ENCODE data around the gene CAPN1. TPM values are rescaled to one million over a fixed set of nuclear protein-coding genes. Genes with fewer than 3 reads are reported as not detected.
"Not testable (repeated sequence)": the region's sequence is repeated elsewhere in the genome, so short reads cannot be mapped to it uniquely, and the experiment has no call there.

CAPN1 gene
- total and polyA plus RNA-seq, 9 of the 15 experiments (the other 6 are each of a cell fraction or from before 2014, with no cell fraction given): 3.5 to 199 (median 61.6) TPM

DNA sequence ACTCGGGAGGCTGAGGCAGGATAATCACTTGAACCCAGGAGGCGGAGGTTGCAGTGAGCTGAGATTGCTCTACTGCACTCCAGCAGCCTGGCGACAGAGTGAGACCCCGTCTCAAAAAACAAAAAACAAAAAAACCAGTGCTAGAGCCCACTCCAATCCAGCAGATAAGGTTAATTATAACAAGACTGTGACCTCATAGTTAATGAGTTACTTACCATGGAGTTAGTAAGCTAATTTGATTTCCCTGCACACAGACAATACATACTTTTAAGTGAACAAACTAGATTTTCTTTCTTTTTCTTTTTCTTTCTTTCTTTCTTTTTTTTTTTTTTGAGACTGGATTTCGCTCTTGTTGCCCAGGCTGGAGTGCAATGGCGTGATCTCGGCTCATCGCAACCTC lies 63.3 kb downstream of the CAPN1 start:
- H3K27ac ChIP-seq (ENCODE audit: extremely low read depth, low read depth, low read length); BruUV-seq (replicated peaks); intact Hi-C loops (cut with micrococcal nuclease); in situ Hi-C loops (cut with MboI); H3K9me1 ChIP-seq (ENCODE audit: control insufficient read depth, insufficient read depth, low read length); H3K36me3 ChIP-seq (ENCODE audit: control insufficient read depth, insufficient read depth, low read length); DNase-seq (ENCODE audit: extremely low read depth in 1 of 4, low spot score in 3 of 4); H3K4me2 ChIP-seq (ENCODE audit: insufficient read depth, low read length); H3K27me3 ChIP-seq (ENCODE audit: control insufficient read depth in 2 of 2, insufficient read depth in 2 of 2, low read length in 2 of 2); ATAC-seq; H3K9ac ChIP-seq (ENCODE audit: insufficient read depth in 1 of 2, low read depth in 2 of 2, low read length in 2 of 2); H3K9me3 ChIP-seq (replicated peaks; ENCODE audit: control insufficient read depth, insufficient read depth, low read depth, low read length); H4K20me1 ChIP-seq (replicated peaks; ENCODE audit: control insufficient read depth, insufficient read depth, low read length); H2AFZ ChIP-seq (ENCODE audit: low read depth, low read length); CTCF ChIA-PET (ENCODE audit: low intra/inter-chr PET ratio); FAIRE-seq; H3K4me1 ChIP-seq (replicated peaks in 1 of 2; ENCODE audit: control insufficient read depth in 2 of 2, insufficient read depth in 2 of 2, low read length in 2 of 2); H3K4me3 ChIP-seq; H3K79me2 ChIP-seq (ENCODE audit: control insufficient read depth, insufficient read depth, low read length): not testable (repeated sequence)
- POLR2A ChIA-PET: interaction anchor here (0.8 to 1.5 kb wide), 4 partner anchors 17 to 257 kb away, joined by 3 to 5 read pairs (median 3); partner anchors contain the start of gene POLA2
- WGBS (ENCODE audit: insufficient coverage, low coverage, missing lambda C conversion rate): 39% methylated on average over 4 of the region's 8 CpGs

- ATAC-seq (no peak), DNase-seq (ENCODE audit: extremely low read depth in 1 of 4, low spot score in 3 of 4) (no peak), FAIRE-seq (no peak)
- no peak overlapping the region for H3K27ac ChIP-seq (ENCODE audit: extremely low read depth, low read depth, low read length)
- H3K36me3 ChIP-seq (ENCODE audit: control insufficient read depth, insufficient read depth, low read length): no peaks in the 10 kb centered on the region
- no peak overlapping the region for H3K4me2 ChIP-seq (ENCODE audit: insufficient read depth, low read length)
- H2AFZ ChIP-seq (ENCODE audit: low read depth, low read length): no peak overlapping the region
- no peak overlapping the region for H3K9ac ChIP-seq (ENCODE audit: insufficient read depth in 1 of 2, low read depth in 2 of 2, low read length in 2 of 2)
- no peaks in the 10 kb centered on the region for H4K20me1 ChIP-seq (replicated peaks; ENCODE audit: control insufficient read depth, insufficient read depth, low read length)
- H3K9me3 ChIP-seq (replicated peaks; ENCODE audit: control insufficient read depth, insufficient read depth, low read depth, low read length): peaks cover 6% of the 10 kb centered on the region; the same call in 1 of the 2 replicates
- no peak overlapping the region for H3K4me3 ChIP-seq
- H3K27me3 ChIP-seq (ENCODE audit: control insufficient read depth in 2 of 2, insufficient read depth in 2 of 2, low read length in 2 of 2): no peaks in the 10 kb centered on the region
- H3K9me1 ChIP-seq (ENCODE audit: control insufficient read depth, insufficient read depth, low read length): no peaks in the 10 kb centered on the region
- intact Hi-C loops (cut with micrococcal nuclease): no loop called here
- H3K4me1 ChIP-seq (replicated peaks in 1 of 2; ENCODE audit: control insufficient read depth in 2 of 2, insufficient read depth in 2 of 2, low read length in 2 of 2): no peaks in the 10 kb centered on the region
- in situ Hi-C loops (cut with MboI): no loop called here
- H3K79me2 ChIP-seq (ENCODE audit: control insufficient read depth, insufficient read depth, low read length): no peaks in the 10 kb centered on the region
- 39% methylated on average over 5 of the region's 5 CpGs for WGBS (ENCODE audit: insufficient coverage, low coverage, missing lambda C conversion rate)
- BruUV-seq (replicated peaks): no TSS peak
- CTCF ChIA-PET (ENCODE audit: low intra/inter-chr PET ratio): no interaction called here
- POLR2A ChIA-PET: interaction anchor here (0.5 to 1.0 kb wide), 4 partner anchors 9 to 258 kb away, joined by 3 to 5 read pairs (median 3); no protein-coding TSS in a partner anchor
- TF ChIP-seq, protein P1, sequence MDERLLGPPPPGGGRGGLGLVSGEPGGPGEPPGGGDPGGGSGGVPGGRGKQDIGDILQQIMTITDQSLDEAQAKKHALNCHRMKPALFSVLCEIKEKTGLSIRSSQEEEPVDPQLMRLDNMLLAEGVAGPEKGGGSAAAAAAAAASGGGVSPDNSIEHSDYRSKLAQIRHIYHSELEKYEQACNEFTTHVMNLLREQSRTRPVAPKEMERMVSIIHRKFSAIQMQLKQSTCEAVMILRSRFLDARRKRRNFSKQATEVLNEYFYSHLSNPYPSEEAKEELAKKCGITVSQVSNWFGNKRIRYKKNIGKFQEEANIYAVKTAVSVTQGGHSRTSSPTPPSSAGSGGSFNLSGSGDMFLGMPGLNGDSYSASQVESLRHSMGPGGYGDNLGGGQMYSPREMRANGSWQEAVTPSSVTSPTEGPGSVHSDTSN (CRISPR knock-in tag; IDR thresholded peaks at IDR 0.05; ENCODE audit: low read depth): no peak
- TF ChIP-seq, protein P1 (tag; conservative IDR thresholded peaks at IDR 0.05; ENCODE audit: low read depth): no peak
- TF ChIP-seq KLF1 (tag; IDR thresholded peaks at IDR 0.05): no peak
- TF ChIP-seq GABPB2 (CRISPR knock-in tag; conservative IDR thresholded peaks at IDR 0.05): no peak
- no peak for TF ChIP-seq ZNF121 (CRISPR knock-in tag; conservative IDR thresholded peaks at IDR 0.05)
- no peak for TF ChIP-seq FIP1L1 (IDR thresholded peaks at IDR 0.05; ENCODE audit: low read depth, low read length, poor library complexity, severe bottlenecking)
- no peak for TF ChIP-seq HDAC2 (IDR thresholded peaks at IDR 0.05)
- no peak for TF ChIP-seq CBX1 (IDR thresholded peaks at IDR 0.05; ENCODE audit: low read depth)
- no peak for TF ChIP-seq ZNF431 (CRISPR knock-in tag; IDR thresholded peaks at IDR 0.05)
- no peak for TF ChIP-seq USF2 (CRISPR knock-in tag; IDR thresholded peaks at IDR 0.05)
- no peak for TF ChIP-seq FOXJ3 (CRISPR knock-in tag; IDR thresholded peaks at IDR 0.05)
- no peak for TF ChIP-seq MCM3 (IDR thresholded peaks at IDR 0.05)
- no peak for TF ChIP-seq ZNF507 (tag; conservative IDR thresholded peaks at IDR 0.05)
- TF ChIP-seq NFRKB (IDR thresholded peaks at IDR 0.05; ENCODE audit: low read depth): no peak
These were observed 64.8 kb downstream of the CAPN1 start for GRCh38 chr11:65246506-65246905.

Data from K562 (cell line).